Neural progenitor cell (in vitro differentiated cells): ENCODE results near the gene PNMA6A.

Source experiments
- CTCF ChIP-seq: fragments of 200-600 bp; sonication (generic); IDR thresholded peaks from 2 replicates; pipeline ENCODE4 v1.5.1; 2017; ENCODE audit warnings: antibody characterized with exemption, mild to moderate bottlenecking
- EZH2 ChIP-seq: fragments of 200-600 bp; sonication (generic); IDR thresholded peaks from 2 replicates; pipeline ENCODE4 v1.6.1; 2017; ENCODE audit warnings: antibody characterized with exemption, mild to moderate bottlenecking, moderate library complexity
- EZH2phosphoT487 ChIP-seq: fragments of 200-600 bp; sonication (generic); IDR thresholded peaks from 2 replicates; pipeline ENCODE4 v1.6.1; 2017; ENCODE audit warnings: antibody characterized with exemption

- no peak for TF ChIP-seq CTCF
- TF ChIP-seq EZH2: no peak
- TF ChIP-seq EZH2phosphoT487: no peak
These were observed 12.2 kb upstream of the PNMA6A start for GRCh38 chrX:153060095-153060445.
